HG02571 (cell line): ENCODE data around the gene MRPL3.

ENCODE experiments used
- ATAC-seq: cut with Tn5 transposase; IDR thresholded peaks from one replicate; pipeline ENCODE4 v1.9.1; 2021; ENCODE audit warnings: mild to moderate bottlenecking, moderate library complexity; ENCODE audit not compliant: unreplicated experiment

The MRPL3 gene

DNA sequence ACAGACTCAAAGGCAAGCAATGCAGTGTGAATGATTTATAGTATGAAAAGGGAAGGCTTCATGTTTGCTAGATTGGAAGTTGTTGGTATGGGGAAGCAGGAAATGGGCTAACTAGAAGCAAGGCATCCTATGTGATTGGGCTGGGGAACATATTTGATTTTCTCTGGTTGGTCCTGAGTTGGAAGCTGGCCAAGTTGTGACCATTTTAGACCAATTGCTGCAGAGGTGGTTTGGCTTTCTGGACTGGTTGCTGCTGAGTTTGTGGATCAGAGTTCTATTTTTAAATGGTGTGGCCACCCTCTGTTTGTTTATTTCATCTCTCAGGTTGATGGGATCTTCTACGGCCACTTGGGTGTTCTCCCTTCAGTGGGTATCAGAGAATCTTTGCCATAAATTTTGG is 81.5 kb downstream of the MRPL3 start:
- no peak for ATAC-seq

DNA sequence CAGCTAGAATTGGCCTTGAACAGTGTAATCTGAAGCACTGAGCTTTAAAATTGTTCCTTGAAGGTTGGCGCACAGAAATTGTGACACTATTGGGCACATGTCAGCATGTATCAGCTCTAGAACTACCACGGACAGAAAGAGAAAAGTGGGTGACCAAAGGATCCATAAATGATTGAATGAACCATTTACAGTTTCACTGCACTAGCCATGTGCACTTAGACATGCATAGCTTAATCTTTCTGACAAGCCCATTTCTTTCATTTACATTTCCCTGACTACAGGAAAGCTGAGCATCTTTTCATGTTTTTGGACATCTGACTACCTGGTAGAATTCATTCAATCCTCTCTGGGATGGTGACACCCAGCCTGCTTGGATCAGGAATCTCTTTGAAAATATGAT is 85.0 kb downstream of the MRPL3 start:
- ATAC-seq = no peak
